Smooth muscle cell (in vitro differentiated cells): ENCODE results near the gene ANAPC2. TPM values are rescaled to one million over a fixed set of nuclear protein-coding genes. Genes with fewer than 3 reads are reported as not detected.

ENCODE experiments used
- DNase-seq: peaks from one replicate; lab custom pipeline; 2025; ENCODE audit not compliant: unreplicated experiment; lab: John Stamatoyannopoulos, UW
- H2AFZ ChIP-seq: fragments of 200-600 bp; sonication (generic); 2 replicates; pipeline ENCODE4 v1.6.0; 2016; ENCODE audit warnings: antibody characterized with exemption, low read depth, mild to moderate bottlenecking
- H3F3A ChIP-seq: fragments of 200-600 bp; sonication (generic); 2 replicates; pipeline ENCODE4 v1.6.0; 2017; ENCODE audit warnings: antibody characterized with exemption, low read depth
- H3K27ac ChIP-seq: fragments of 200-600 bp; sonication (generic); 2 replicates; pipeline ENCODE4 v1.5.1; 2016; ENCODE audit warnings: low read depth, mild to moderate bottlenecking
- H3K27me3 ChIP-seq: fragments of 200-600 bp; sonication (generic); 2 replicates; pipeline ENCODE4 v1.6.1; 2016; ENCODE audit warnings: low read depth, mild to moderate bottlenecking
- H3K36me3 ChIP-seq: fragments of 200-600 bp; sonication (generic); 2 replicates; pipeline ENCODE4 v1.5.1; 2016; ENCODE audit warnings: low read depth
- H3K4me1 ChIP-seq: fragments of 200-600 bp; sonication (generic); 2 replicates; pipeline ENCODE4 v1.5.1; 2016; ENCODE audit warnings: low read depth
- H3K4me2 ChIP-seq: fragments of 200-600 bp; sonication (generic); 2 replicates; pipeline ENCODE4 v1.6.0; 2016; ENCODE audit warnings: mild to moderate bottlenecking
- H3K4me3 ChIP-seq: fragments of 200-600 bp; sonication (generic); 2 replicates; pipeline ENCODE4 v1.5.1; 2016; ENCODE audit warnings: mild to moderate bottlenecking
- H3K79me2 ChIP-seq: fragments of 200-600 bp; sonication (generic); 2 replicates; pipeline ENCODE4 v1.6.0; 2016; ENCODE audit warnings: low read depth, mild to moderate bottlenecking
- H3K9ac ChIP-seq: fragments of 200-600 bp; sonication (generic); 2 replicates; pipeline ENCODE4 v1.6.0; 2016; ENCODE audit warnings: low read depth
- H3K9me3 ChIP-seq: fragments of 200-600 bp; sonication (generic); replicated peaks from 2 replicates; pipeline ENCODE4 v1.5.1; 2016; ENCODE audit warnings: low read depth
- H4K20me1 ChIP-seq: fragments of 200-600 bp; sonication (generic); 2 replicates; pipeline ENCODE4 v1.6.0; 2016; ENCODE audit warnings: low read depth
- CTCF ChIP-seq: fragments of 200-600 bp; sonication (generic); IDR thresholded peaks from 2 replicates; pipeline ENCODE4 v1.5.1; 2017; ENCODE audit warnings: borderline replicate concordance, mild to moderate bottlenecking, antibody characterized with exemption; ENCODE audit not compliant: insufficient read depth, poor library complexity, severe bottlenecking
- WGBS: methylation state at CpG from one replicate; pipeline ENCODE4 v1.1.7; 2016; ENCODE audit warnings: low lambda C conversion rate; 5-methylcytosine and 5-hydroxymethylcytosine counted together
- microRNA-seq: library from miRNA; unstranded; fragments of <30 nt; microRNA quantifications from one replicate; pipeline ENCODE4, GENCODE V29; 2016; ENCODE audit warnings: borderline number of aligned reads
- polyA plus RNA-seq: library from polyadenylated mRNA; unstranded; fragments of >200 nt; fragmentation: Nextera tagmentation; extraction: Ambion mirVana; gene quantifications from 2 replicates; pipeline ENCODE4 v1.2.1, GENCODE V29; 2016
- small RNA-seq: library from RNA; depleted of rRNA; stranded (forward); fragments of <200 nt; gene quantifications from one replicate; pipeline ENCODE3, GENCODE V24; 2014
- total RNA-seq: library from RNA; depleted of rRNA; stranded (reverse); fragments of >200 nt; gene quantifications from 2 replicates; pipeline ENCODE4 v1.2.3, GENCODE V29; 2014

ANAPC2 gene
- total and polyA plus RNA-seq, 2 experiments from 2014 or later: 6.6 to 12.6 TPM

GRCh38 chr9:137126786-137127185, 61.6 kb downstream of the ANAPC2 start:
- Histone ChIP-seq H3K36me3 (no peaks in the 10 kb centered on the region), H3K9me3 (no peaks in the 10 kb centered on the region), H3K27me3 (no peaks in the 10 kb centered on the region), H3K9ac (no peak overlapping the region), H3F3A (no peaks in the 10 kb centered on the region), H3K27ac (no peak overlapping the region), H3K4me1 (peaks cover 5% of the 10 kb centered on the region), H2AFZ (no peak overlapping the region), H3K4me2 (no peak overlapping the region), H3K4me3 (no peak overlapping the region), H4K20me1 (peaks cover 24% of the 10 kb centered on the region), H3K79me2 (peaks cover 24% of the 10 kb centered on the region)
- no peak for DNase-seq
- TF ChIP-seq CTCF: no peak
- WGBS: 93% methylated on average over 3 of the region's 3 CpGs

Small RNA genes lying within 50 kb of the gene (microRNA-seq; reads per million reads assigned to microRNA genes)
- gene MIR3621: not detected

Small RNA genes lying within 50 kb of the gene (small RNA-seq; reads per million reads assigned to genes)
- not detected for gene MIR3621

Other genes starting within 250 kb of the ANAPC2 start
Only the 30 nearest of the 33 such genes appear.
- 119 and 145 TPM in 2 replicates for gene PTGDS, start 211.1 kb downstream of the ANAPC2 start, total RNA-seq
- gene PTGDS, start 211.1 kb downstream of the ANAPC2 start, polyA plus RNA-seq: 597 and 611 TPM in 2 replicates
- 0.67 and 1.1 TPM in 2 replicates for gene LCNL1, start 205.6 kb downstream of the ANAPC2 start, total RNA-seq
- 0.85 and 0.89 TPM in 2 replicates for gene LCNL1, start 205.6 kb downstream of the ANAPC2 start, polyA plus RNA-seq
- 27.4 and 29.0 TPM in 2 replicates for gene PAXX, start 196.1 kb downstream of the ANAPC2 start, total RNA-seq
- gene PAXX, start 196.1 kb downstream of the ANAPC2 start, polyA plus RNA-seq: 61.4 and 62.0 TPM in 2 replicates
- gene CLIC3, start 192.0 kb downstream of the ANAPC2 start, total RNA-seq: 15.2 and 36.8 TPM in 2 replicates
- 43.9 and 69.9 TPM in 2 replicates for gene CLIC3, start 192.0 kb downstream of the ANAPC2 start, polyA plus RNA-seq
- 15.9 and 23.0 TPM in 2 replicates for gene ABCA2, start 160.3 kb downstream of the ANAPC2 start, total RNA-seq
- gene ABCA2, start 160.3 kb downstream of the ANAPC2 start, polyA plus RNA-seq: 26.2 and 29.0 TPM in 2 replicates
- gene FUT7, start 156.5 kb downstream of the ANAPC2 start, total RNA-seq: not detected in 2 replicates
- gene FUT7, start 156.5 kb downstream of the ANAPC2 start, polyA plus RNA-seq: 0.51 TPM in 1 of 2 replicates, not detected in the other
- 5.9 and 9.9 TPM in 2 replicates for gene NPDC1, start 142.4 kb downstream of the ANAPC2 start, total RNA-seq
- 19.3 and 38.8 TPM in 2 replicates for gene NPDC1, start 142.4 kb downstream of the ANAPC2 start, polyA plus RNA-seq
- not detected in 2 replicates for gene ENTPD2, start 134.5 kb downstream of the ANAPC2 start, total RNA-seq
- gene ENTPD2, start 134.5 kb downstream of the ANAPC2 start, polyA plus RNA-seq: 0.30 and 0.78 TPM in 2 replicates
- gene SAPCD2, start 118.0 kb downstream of the ANAPC2 start, total RNA-seq: 1.9 and 2.1 TPM in 2 replicates
- gene SAPCD2, start 118.0 kb downstream of the ANAPC2 start, polyA plus RNA-seq: 3.9 and 5.0 TPM in 2 replicates
- 5.8 and 7.2 TPM in 2 replicates for gene UAP1L1, start 111.0 kb downstream of the ANAPC2 start, total RNA-seq
- 22.5 and 23.8 TPM in 2 replicates for gene UAP1L1, start 111.0 kb downstream of the ANAPC2 start, polyA plus RNA-seq
- 62.9 and 70.9 TPM in 2 replicates for gene MAN1B1, start 101.6 kb downstream of the ANAPC2 start, total RNA-seq
- gene MAN1B1, start 101.6 kb downstream of the ANAPC2 start, polyA plus RNA-seq: 97.1 and 109 TPM in 2 replicates
- 50.6 and 51.4 TPM in 2 replicates for gene DPP7, start 73.8 kb downstream of the ANAPC2 start, total RNA-seq
- gene DPP7, start 73.8 kb downstream of the ANAPC2 start, polyA plus RNA-seq: 170 and 171 TPM in 2 replicates
- not detected in 2 replicates for gene GRIN1, start 49.4 kb downstream of the ANAPC2 start, total RNA-seq
- gene GRIN1, start 49.4 kb downstream of the ANAPC2 start, polyA plus RNA-seq: 0.44 TPM in 1 of 2 replicates, not detected in the other
- gene LRRC26, start 18.5 kb downstream of the ANAPC2 start, total RNA-seq: not detected in 2 replicates
- not detected in 2 replicates for gene LRRC26, start 18.5 kb downstream of the ANAPC2 start, polyA plus RNA-seq
- gene TMEM210, start 16.5 kb downstream of the ANAPC2 start, total RNA-seq: not detected in 2 replicates
- gene TMEM210, start 16.5 kb downstream of the ANAPC2 start, polyA plus RNA-seq: not detected in 2 replicates
- 32.7 and 69.5 TPM in 2 replicates for gene SSNA1, start 116 bp upstream of the ANAPC2 start, total RNA-seq
- 84.9 and 94.1 TPM in 2 replicates for gene SSNA1, start 116 bp upstream of the ANAPC2 start, polyA plus RNA-seq
- gene TPRN, start 12.2 kb upstream of the ANAPC2 start, total RNA-seq: 4.0 and 6.9 TPM in 2 replicates
- gene TPRN, start 12.2 kb upstream of the ANAPC2 start, polyA plus RNA-seq: 15.0 and 19.0 TPM in 2 replicates
- gene TMEM203, start 17.1 kb upstream of the ANAPC2 start, total RNA-seq: 30.2 and 31.0 TPM in 2 replicates
- 53.0 and 55.1 TPM in 2 replicates for gene TMEM203, start 17.1 kb upstream of the ANAPC2 start, polyA plus RNA-seq
- 3.2 and 6.5 TPM in 2 replicates for gene NDOR1, start 17.1 kb upstream of the ANAPC2 start, total RNA-seq
- gene NDOR1, start 17.1 kb upstream of the ANAPC2 start, polyA plus RNA-seq: 7.7 and 12.5 TPM in 2 replicates
- 0.36 and 0.49 TPM in 2 replicates for gene RNF208, start 33.7 kb upstream of the ANAPC2 start, total RNA-seq
- 1.4 and 1.9 TPM in 2 replicates for gene RNF208, start 33.7 kb upstream of the ANAPC2 start, polyA plus RNA-seq
- gene CYSRT1, start 36.6 kb upstream of the ANAPC2 start, total RNA-seq: 2.2 and 2.3 TPM in 2 replicates
- gene CYSRT1, start 36.6 kb upstream of the ANAPC2 start, polyA plus RNA-seq: 1.3 and 2.4 TPM in 2 replicates
- not detected in 2 replicates for gene RNF224, start 38.9 kb upstream of the ANAPC2 start, total RNA-seq
- gene RNF224, start 38.9 kb upstream of the ANAPC2 start, polyA plus RNA-seq: not detected in 2 replicates
- not detected in 2 replicates for gene SLC34A3, start 42.3 kb upstream of the ANAPC2 start, total RNA-seq
- not detected in 2 replicates for gene SLC34A3, start 42.3 kb upstream of the ANAPC2 start, polyA plus RNA-seq
- gene TUBB4B, start 52.7 kb upstream of the ANAPC2 start, total RNA-seq: 154 and 164 TPM in 2 replicates
- 317 and 331 TPM in 2 replicates for gene TUBB4B, start 52.7 kb upstream of the ANAPC2 start, polyA plus RNA-seq
- not detected in 2 replicates for gene STPG3, start 62.7 kb upstream of the ANAPC2 start, total RNA-seq
- gene STPG3, start 62.7 kb upstream of the ANAPC2 start, polyA plus RNA-seq: not detected in 2 replicates
- gene NELFB, start 66.8 kb upstream of the ANAPC2 start, total RNA-seq: 23.3 and 31.8 TPM in 2 replicates
- gene NELFB, start 66.8 kb upstream of the ANAPC2 start, polyA plus RNA-seq: 60.9 and 66.6 TPM in 2 replicates
- gene TOR4A, start 89.2 kb upstream of the ANAPC2 start, total RNA-seq: 4.6 and 6.3 TPM in 2 replicates
- 5.5 and 10.7 TPM in 2 replicates for gene TOR4A, start 89.2 kb upstream of the ANAPC2 start, polyA plus RNA-seq
- 2.0 and 3.7 TPM in 2 replicates for gene NRARP, start 113.7 kb upstream of the ANAPC2 start, total RNA-seq
- gene NRARP, start 113.7 kb upstream of the ANAPC2 start, polyA plus RNA-seq: 1.7 and 3.0 TPM in 2 replicates
- gene EXD3, start 234.6 kb upstream of the ANAPC2 start, total RNA-seq: 3.1 and 10.4 TPM in 2 replicates
- gene EXD3, start 234.6 kb upstream of the ANAPC2 start, polyA plus RNA-seq: 12.5 and 15.7 TPM in 2 replicates
- gene NOXA1, start 234.8 kb upstream of the ANAPC2 start, total RNA-seq: 0.09 and 0.90 TPM in 2 replicates
- 0.81 and 3.8 TPM in 2 replicates for gene NOXA1, start 234.8 kb upstream of the ANAPC2 start, polyA plus RNA-seq